Psoas muscle (tissue), 8 donors: ENCODE results near the gene POLE. TPM values are rescaled to one million over a fixed set of nuclear protein-coding genes. Genes with fewer than 3 reads are reported as not detected.

ENCODE experiments used
- ATAC-seq, 4 donors: fragments of 200-7000 bp; cut with Tn5 transposase; one replicate each; pipeline ENCODE4 v1.9.1; 2020; ENCODE audit warnings: moderate library complexity in 3 of 4, mild to moderate bottlenecking in 2 of 4
- DNase-seq, 2 donors: peaks; one replicate each; pipeline ENCODE4 v3.0.0-alpha.2; 2020
- H3K27ac ChIP-seq: fragments of 200-600 bp; one replicate; pipeline ENCODE4 v1.8.0; 2022
- H3K27me3 ChIP-seq, 3 donors: fragments of 200-600 bp in 1 of 3; one replicate each; pipeline versions ENCODE4 v1.6.1 to v1.8.0; 2013 to 2022; ENCODE audit warnings: low read length in 2 of 3, mild to moderate bottlenecking in 2 of 3, moderate library complexity in 1 of 3; ENCODE audit not compliant: insufficient read depth in 3 of 3
- H3K36me3 ChIP-seq, 2 donors: fragments of 200-600 bp in 1 of 2; one replicate each; pipeline versions ENCODE4 v1.6.1 to v1.8.0; 2013 to 2022; ENCODE audit warnings: low read depth in 1 of 2, mild to moderate bottlenecking in 1 of 2, moderate library complexity in 1 of 2; ENCODE audit not compliant: insufficient read depth in 1 of 2
- H3K4me1 ChIP-seq: fragments of 200-600 bp; one replicate; pipeline ENCODE4 v1.8.0; 2022
- H3K4me3 ChIP-seq: fragments of 200-600 bp; one replicate; pipeline ENCODE4 v1.8.0; 2022; ENCODE audit warnings: mild to moderate bottlenecking
- H3K9me3 ChIP-seq: fragments of 200-600 bp; one replicate; pipeline ENCODE4 v1.8.0; 2022
- CTCF ChIP-seq: fragments of 200-600 bp; IDR thresholded peaks from one replicate; pipeline ENCODE4 v1.8.0; 2022; ENCODE audit warnings: antibody characterized with exemption
- WGBS, 3 donors: extraction: QIAGEN DNeasy Blood & Tissue Kit; methylation state at CpG; one replicate each; pipeline versions ENCODE4 v1.1.6 to v1.1.7; 2013; 5-methylcytosine and 5-hydroxymethylcytosine counted together
- intact Hi-C, 2 donors: fragments of 100-400 bp; cut with DNase I; formaldehyde crosslinking; loops; one replicate each; pipeline versions ENCODE4 v1.11.0 to v1.14.2; 2022
- polyA plus RNA-seq, 3 donors: library from polyadenylated mRNA; stranded (reverse); fragments of 200-250 nt; gene quantifications; one replicate each; pipeline ENCODE4 v1.2.3, GENCODE V29; 2013
- total RNA-seq, 4 donors: library from RNA; stranded (reverse); fragmentation: NEBNext Ultra II Directional in 2 of 4; extraction: Animal tissue kit (Norgen Biotek cat#: 25700) in 2 of 4; gene quantifications; one replicate each; pipeline versions ENCODE4 v1.2.1 to v1.2.4, GENCODE V29; 2021 to 2023
- donor health status: healthy with polysubstance abuse.
- donor health status: DM: no; HTN: no; CAD: no; lungs with moderate emphysema.
- donor health status: Bipolar disorder and iron deficiency.
- donor health status: healthy.
- donor health status: DM: yes; HTN: yes; CAD: no.
- donor health status: DM: no; HTN: no; CAD: no.
- donor health status: DM: no; HTN: no; CAD: no.
- donor health status: DM: yes; HTN: yes; CAD: no.

Gene POLE
- total and polyA plus RNA-seq, 7 donors, result 4.2 to 15.1 (median 6.7) TPM

DNA sequence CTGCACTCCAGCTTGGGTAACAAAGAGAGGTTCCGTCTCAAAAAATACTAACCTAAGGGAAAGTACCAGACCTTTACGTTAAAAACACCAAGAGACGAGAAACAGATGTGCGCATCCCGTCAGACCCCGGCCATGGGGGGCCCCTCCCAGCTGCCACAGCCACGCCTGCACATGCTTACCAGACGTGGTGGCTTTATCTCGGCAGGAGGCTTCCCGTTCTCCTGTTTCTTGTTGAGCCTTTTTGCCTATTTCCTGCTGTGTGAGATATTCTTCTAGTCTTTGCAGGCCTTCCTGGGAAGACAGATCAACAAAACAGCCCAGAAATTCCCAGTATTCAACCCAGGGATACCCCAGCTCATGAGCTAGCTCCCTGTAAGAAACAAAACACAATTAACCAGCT is 47.1 kb upstream of the POLE start:
- no peak for TF ChIP-seq CTCF
- no peak overlapping the region for H3K4me3 ChIP-seq
- no peaks in the 10 kb centered on the region for H3K9me3 ChIP-seq
- DNase-seq (no peak), ATAC-seq (no peak)
- WGBS, 3 donors, result 71 to 80% (median 73%) methylated on average over 10 of the region's 10 CpGs
- no peaks in the 10 kb centered on the region for H3K4me1 ChIP-seq
- H3K36me3 ChIP-seq, result peaks cover 19 to 84% of the 10 kb centered on the region in 2 donors
- intact Hi-C loops, result no loop called here
- no peak overlapping the region for H3K27ac ChIP-seq
- H3K27me3 ChIP-seq, result no peaks in the 10 kb centered on the region

DNA sequence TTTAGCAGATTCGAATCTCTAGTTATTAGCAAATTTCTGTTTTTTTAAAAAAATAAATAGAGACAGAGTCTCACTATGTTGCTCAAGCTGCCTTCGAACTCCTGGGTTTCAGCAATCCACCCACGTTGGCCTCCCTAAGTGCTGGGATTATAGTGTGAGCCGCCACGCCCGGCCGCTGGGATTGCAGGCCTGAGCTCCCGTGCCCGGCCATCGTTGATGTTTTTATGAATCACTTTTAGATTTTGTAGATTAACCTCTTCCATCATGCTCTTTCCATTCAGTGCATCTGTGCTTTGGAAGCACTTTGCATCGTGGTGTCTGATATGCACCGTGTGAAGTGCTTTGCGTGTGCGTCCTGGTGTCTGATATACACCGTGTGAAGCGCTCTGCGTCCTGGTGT is 44.4 kb upstream of the POLE start:
- H3K27ac ChIP-seq, result no peak overlapping the region
- WGBS, 3 donors, result 86 to 89% (median 88%) methylated on average over 17 of the region's 17 CpGs
- no peaks in the 10 kb centered on the region for H3K27me3 ChIP-seq
- DNase-seq, result no peak
- intact Hi-C loops, result no loop called here
- no peak for ATAC-seq
- no peaks in the 10 kb centered on the region for H3K9me3 ChIP-seq
- H3K36me3 ChIP-seq, result peaks cover 19 to 84% of the 10 kb centered on the region in 2 donors
- no peaks in the 10 kb centered on the region for H3K4me1 ChIP-seq
- H3K4me3 ChIP-seq, result no peak overlapping the region
- no peak for TF ChIP-seq CTCF

GRCh38 chr12:132730353-132730752 is 43.2 kb upstream of the POLE start:
- Histone ChIP-seq H3K4me3 (no peak overlapping the region), H3K4me1 (no peaks in the 10 kb centered on the region), H3K36me3 (peaks cover 15 to 84% of the 10 kb centered on the region in 2 donors), H3K27me3 (no peaks in the 10 kb centered on the region), H3K9me3 (no peaks in the 10 kb centered on the region), H3K27ac (no peak overlapping the region)
- 93% methylated on average over 11 of the region's 11 CpGs for WGBS, 3 donors
- no peak for TF ChIP-seq CTCF
- peak in 1 of 4 donors; percentile 17 for ATAC-seq
- DNase-seq, result no peak
- intact Hi-C loops, result no loop called here

DNA sequence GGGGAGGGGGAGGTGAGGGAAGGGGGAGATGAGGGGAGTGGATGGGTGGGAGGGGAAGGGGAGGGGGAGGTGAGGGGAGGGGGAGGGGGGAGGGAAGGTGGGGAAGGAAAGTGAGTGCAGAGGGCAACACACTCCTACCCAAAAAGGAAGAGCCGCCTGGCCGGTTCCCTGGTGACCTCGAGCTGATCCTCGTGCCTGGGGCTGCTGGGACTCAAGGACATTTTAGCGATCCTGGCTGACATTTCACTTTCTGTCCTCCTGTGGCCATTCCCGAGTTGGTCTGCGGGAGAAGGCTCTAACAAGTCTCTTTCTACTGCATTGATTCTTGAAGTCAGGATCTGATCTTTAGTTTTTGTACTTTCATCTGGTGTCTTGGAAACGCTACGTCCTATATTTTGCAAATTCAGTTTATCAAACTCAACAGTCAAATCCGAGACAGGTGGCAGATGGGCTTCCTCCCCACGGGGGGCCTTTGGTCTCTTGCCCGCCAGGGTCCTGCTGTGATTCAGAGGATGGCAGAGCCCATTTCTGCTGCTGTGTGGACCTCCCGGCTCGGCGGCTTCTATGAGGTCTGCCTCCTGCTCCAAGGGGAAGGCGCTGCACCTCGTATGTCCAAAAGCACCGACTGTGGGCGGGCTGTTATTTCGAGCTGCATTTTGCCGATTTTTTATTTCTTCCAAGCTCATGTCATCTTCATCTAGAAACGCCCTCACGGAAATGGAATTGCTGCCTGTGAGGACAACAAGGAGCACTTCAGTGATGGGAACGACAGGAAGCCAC is 42.6 kb upstream of the POLE start:
- Histone ChIP-seq H3K27ac (no peak overlapping the region), H3K36me3 (peaks cover 9 to 84% of the 10 kb centered on the region in 2 donors), H3K4me1 (no peaks in the 10 kb centered on the region), H3K4me3 (no peak overlapping the region), H3K9me3 (no peaks in the 10 kb centered on the region), H3K27me3 (no peaks in the 10 kb centered on the region)
- TF ChIP-seq CTCF, result no peak
- no peak for DNase-seq
- no peak for ATAC-seq
- intact Hi-C loops, result no loop called here
- WGBS, 3 donors, result 77 to 83% (median 80%) methylated on average over 24 of the region's 24 CpGs

DNA sequence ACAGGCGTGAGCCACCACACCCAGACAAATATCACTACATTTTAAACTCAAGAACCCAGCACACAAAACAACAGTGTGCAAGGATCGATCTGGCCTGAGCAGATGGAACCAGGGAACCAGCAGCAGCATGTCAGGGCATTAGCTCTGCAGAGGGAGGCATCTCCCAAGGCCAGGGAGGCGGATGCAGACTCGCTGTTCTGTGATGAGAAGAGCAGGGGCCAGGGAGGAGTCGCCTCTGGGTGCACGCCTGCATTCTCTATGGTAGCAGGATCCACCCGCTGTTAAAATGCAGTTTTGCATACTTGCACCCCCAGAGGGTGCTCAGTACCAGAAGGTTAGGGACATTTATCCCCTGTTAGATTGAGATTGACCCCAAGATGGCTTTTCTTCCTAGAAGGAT is 41.4 kb upstream of the POLE start:
- Histone ChIP-seq H3K4me1 (no peaks in the 10 kb centered on the region), H3K4me3 (no peak overlapping the region), H3K9me3 (no peaks in the 10 kb centered on the region), H3K27me3 (no peaks in the 10 kb centered on the region), H3K27ac (no peak overlapping the region), H3K36me3 (peaks cover 7 to 84% of the 10 kb centered on the region in 2 donors)
- ATAC-seq (no peak), DNase-seq (no peak)
- no peak for TF ChIP-seq CTCF
- WGBS, 3 donors, result 94 to 98% (median 97%) methylated on average over 7 of the region's 7 CpGs
- intact Hi-C loops, result no loop called here
